HuH-7 (cell line): ENCODE data around the gene AHCYL1.

Experiments
- DNase-seq: peaks from one replicate; pipeline ENCODE4 v3.0.0; 2011; ENCODE audit warnings: low spot score

The AHCYL1 gene

GRCh38 chr1:110063781-110064180 is 79.2 kb downstream of the AHCYL1 start:
- no peak for DNase-seq

- DNase-seq, result no peak
Measured at GRCh38 chr1:110064576-110065337, 80.2 kb downstream of the AHCYL1 start.

- DNase-seq, result no peak
Measured at GRCh38 chr1:110065841-110066240, 81.3 kb downstream of the AHCYL1 start.

GRCh38 chr1:110067479-110067892 is 82.9 kb downstream of the AHCYL1 start:
- DNase-seq, result no peak

GRCh38 chr1:110067893-110068645 is 83.5 kb downstream of the AHCYL1 start:
- no peak for DNase-seq

- DNase-seq, result no peak
Measured at GRCh38 chr1:110068646-110069403, 84.3 kb downstream of the AHCYL1 start.

GRCh38 chr1:110069404-110070281 is 85.1 kb downstream of the AHCYL1 start:
- DNase-seq, result no peak

GRCh38 chr1:110070282-110070669 is 85.7 kb downstream of the AHCYL1 start:
- DNase-seq, result no peak

GRCh38 chr1:110070671-110071242 is 86.2 kb downstream of the AHCYL1 start, which contains the start of gene ALX3:
TSS of gene ALX3 (minus strand) at chr1:110070672. CDS start at chr1:110070612, 60 bp downstream.
- DNase-seq, result no peak
